Thoracic aorta (tissue), 2 donors: ENCODE data around the gene SHANK3. TPM values are rescaled to one million over a fixed set of nuclear protein-coding genes. Genes with fewer than 3 reads are reported as not detected.

Experiments
- ATAC-seq: fragments of 150-250 bp; one replicate; pipeline ENCODE4 v1.8.0; 2017; ENCODE audit warnings: low read depth; ENCODE audit not compliant: insufficient number of reproducible peaks, low FRiP score
- DNase-seq: peaks from one replicate; pipeline ENCODE4 v3.0.0-alpha.2; 2020; ENCODE audit warnings: low spot score
- H3K27ac ChIP-seq, 2 donors: fragments of 200-600 bp; sonication (generic); 1 replicate in 1 of 2; 2 replicates in 1 of 2; pipeline ENCODE4 v1.5.1; 2016; ENCODE audit warnings: mild to moderate bottlenecking in 2 of 2, moderate library complexity in 2 of 2
- H3K27me3 ChIP-seq: fragments of 200-600 bp; sonication (generic); replicated peaks from 2 replicates; pipeline ENCODE4 v1.6.0; 2016; ENCODE audit warnings: mild to moderate bottlenecking; ENCODE audit not compliant: insufficient read depth
- H3K36me3 ChIP-seq: fragments of 200-600 bp; sonication (generic); one replicate; pipeline ENCODE4 v1.5.1; 2016
- H3K4me1 ChIP-seq, 2 donors: fragments of 200-600 bp; sonication (generic); 1 replicate in 1 of 2; 2 replicates in 1 of 2; pipeline versions ENCODE4 v1.5.1 to v1.6.0; 2016; ENCODE audit warnings: low read depth in 2 of 2, mild to moderate bottlenecking in 1 of 2; ENCODE audit not compliant: control insufficient read depth in 1 of 2
- H3K4me3 ChIP-seq: fragments of 200-600 bp; sonication (generic); 2 replicates; pipeline ENCODE4 v1.5.1; 2016; ENCODE audit warnings: mild to moderate bottlenecking
- H3K9me3 ChIP-seq: fragments of 200-600 bp; sonication (generic); 2 replicates; pipeline ENCODE4 v1.5.1; 2016
- total RNA-seq, 2 donors: library from RNA; depleted of rRNA; stranded (reverse); fragments of >200 nt; gene quantifications; one replicate each; pipeline versions ENCODE4 v1.1.0 to v1.2.3, GENCODE V29; 2016
- TF ChIP-seq, protein P1 (sequence below): fragments of 200-600 bp; sonication (generic); IDR thresholded peaks from one replicate; pipeline ENCODE4 v1.5.1; 2019; ENCODE audit warnings: antibody characterized with exemption

SHANK3 gene
- total RNA-seq, 2 donors from 2014 or later, result 10.7 to 14.3 TPM

DNA sequence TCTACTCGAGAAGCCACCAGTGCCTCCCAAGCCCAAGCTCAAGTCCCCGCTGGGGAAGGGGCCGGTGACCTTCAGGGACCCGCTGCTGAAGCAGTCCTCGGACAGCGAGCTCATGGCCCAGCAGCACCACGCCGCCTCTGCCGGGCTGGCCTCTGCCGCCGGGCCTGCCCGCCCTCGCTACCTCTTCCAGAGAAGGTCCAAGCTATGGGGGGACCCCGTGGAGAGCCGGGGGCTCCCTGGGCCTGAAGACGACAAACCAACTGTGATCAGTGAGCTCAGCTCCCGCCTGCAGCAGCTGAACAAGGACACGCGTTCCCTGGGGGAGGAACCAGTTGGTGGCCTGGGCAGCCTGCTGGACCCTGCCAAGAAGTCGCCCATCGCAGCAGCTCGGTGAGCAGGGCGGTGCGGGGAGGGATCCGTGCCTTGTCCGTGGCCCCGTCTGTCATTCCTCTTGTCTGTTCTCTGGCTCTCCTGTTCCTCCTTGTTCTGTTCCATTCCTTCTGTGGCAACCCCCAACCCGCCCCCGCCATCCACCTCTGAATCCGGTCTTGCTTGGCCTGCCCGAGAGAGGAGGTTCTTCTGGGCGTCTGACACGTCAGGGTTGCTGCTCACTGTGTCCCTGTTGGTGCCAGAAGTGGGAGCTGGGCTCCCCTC, 49.6 kb downstream of the SHANK3 start:
- no peak for DNase-seq
- Histone ChIP-seq H3K4me3 (no peak overlapping the region), H3K36me3 (no peaks in the 10 kb centered on the region), H3K27ac (no peak overlapping the region), H3K9me3 (no peaks in the 10 kb centered on the region), H3K4me1 (no peaks in the 10 kb centered on the region), H3K27me3 (no peaks in the 10 kb centered on the region)
- no peak for ATAC-seq
- TF ChIP-seq, protein P1, sequence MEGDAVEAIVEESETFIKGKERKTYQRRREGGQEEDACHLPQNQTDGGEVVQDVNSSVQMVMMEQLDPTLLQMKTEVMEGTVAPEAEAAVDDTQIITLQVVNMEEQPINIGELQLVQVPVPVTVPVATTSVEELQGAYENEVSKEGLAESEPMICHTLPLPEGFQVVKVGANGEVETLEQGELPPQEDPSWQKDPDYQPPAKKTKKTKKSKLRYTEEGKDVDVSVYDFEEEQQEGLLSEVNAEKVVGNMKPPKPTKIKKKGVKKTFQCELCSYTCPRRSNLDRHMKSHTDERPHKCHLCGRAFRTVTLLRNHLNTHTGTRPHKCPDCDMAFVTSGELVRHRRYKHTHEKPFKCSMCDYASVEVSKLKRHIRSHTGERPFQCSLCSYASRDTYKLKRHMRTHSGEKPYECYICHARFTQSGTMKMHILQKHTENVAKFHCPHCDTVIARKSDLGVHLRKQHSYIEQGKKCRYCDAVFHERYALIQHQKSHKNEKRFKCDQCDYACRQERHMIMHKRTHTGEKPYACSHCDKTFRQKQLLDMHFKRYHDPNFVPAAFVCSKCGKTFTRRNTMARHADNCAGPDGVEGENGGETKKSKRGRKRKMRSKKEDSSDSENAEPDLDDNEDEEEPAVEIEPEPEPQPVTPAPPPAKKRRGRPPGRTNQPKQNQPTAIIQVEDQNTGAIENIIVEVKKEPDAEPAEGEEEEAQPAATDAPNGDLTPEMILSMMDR, result no peak

Other genes with a start within 250 kb of the SHANK3 start
- gene SBF1, start 197.8 kb upstream of the SHANK3 start, total RNA-seq, result 10 to 100 TPM; 72.9 to 99.9 TPM
- gene ADM2, start 191.3 kb upstream of the SHANK3 start, total RNA-seq, result under 1 TPM in 1 of 2 donors, not detected in 1; 0.14 TPM
- gene MIOX, start 186.0 kb upstream of the SHANK3 start, total RNA-seq, result not detected
- 10 to 100 TPM; 61.9 to 87.6 TPM for gene LMF2, start 165.1 kb upstream of the SHANK3 start, total RNA-seq
- 10 to 100 TPM; 40.8 to 50.4 TPM for gene NCAPH2, start 164.6 kb upstream of the SHANK3 start, total RNA-seq
- gene SCO2, start 147.2 kb upstream of the SHANK3 start, total RNA-seq, result 1 to 10 TPM; 3.5 to 4.5 TPM
- 10 to 100 TPM; 90.4 to 95.7 TPM for gene TYMP, start 142.8 kb upstream of the SHANK3 start, total RNA-seq
- not detected for gene KLHDC7B, start 126.9 kb upstream of the SHANK3 start, total RNA-seq
- gene SYCE3, start 109.9 kb upstream of the SHANK3 start, total RNA-seq, result not detected
- gene CPT1B, start 94.4 kb upstream of the SHANK3 start, total RNA-seq, result 10 to 100 TPM; 14.6 to 21.4 TPM
- gene CHKB, start 90.0 kb upstream of the SHANK3 start, total RNA-seq, result 10 to 100 TPM; 52.6 to 78.7 TPM
- gene MAPK8IP2, start 72.0 kb upstream of the SHANK3 start, total RNA-seq, result under 1 TPM; 0.41 to 0.92 TPM
- 10 to 100 TPM; 38.4 to 75.4 TPM for gene ARSA, start 44.7 kb upstream of the SHANK3 start, total RNA-seq
- gene ACR, start 65.4 kb downstream of the SHANK3 start, total RNA-seq, result not detected
- gene RABL2B, start 110.8 kb downstream of the SHANK3 start, total RNA-seq, result 10 to 100 TPM; 14.7 to 19.9 TPM